GM20000 (cell line): Measurements from ENCODE around the gene FGF10.

Experiments
- DNase-seq: peaks from one replicate; pipeline ENCODE4 v3.0.0; 2012; ENCODE audit warnings: low spot score
- CTCF ChIP-seq: IDR thresholded peaks from 2 replicates; pipeline ENCODE4 v1.5.1; 2012; ENCODE audit warnings: mild to moderate bottlenecking, control low read depth; ENCODE audit errors: extremely low read depth, missing control alignments

Gene FGF10

DNA sequence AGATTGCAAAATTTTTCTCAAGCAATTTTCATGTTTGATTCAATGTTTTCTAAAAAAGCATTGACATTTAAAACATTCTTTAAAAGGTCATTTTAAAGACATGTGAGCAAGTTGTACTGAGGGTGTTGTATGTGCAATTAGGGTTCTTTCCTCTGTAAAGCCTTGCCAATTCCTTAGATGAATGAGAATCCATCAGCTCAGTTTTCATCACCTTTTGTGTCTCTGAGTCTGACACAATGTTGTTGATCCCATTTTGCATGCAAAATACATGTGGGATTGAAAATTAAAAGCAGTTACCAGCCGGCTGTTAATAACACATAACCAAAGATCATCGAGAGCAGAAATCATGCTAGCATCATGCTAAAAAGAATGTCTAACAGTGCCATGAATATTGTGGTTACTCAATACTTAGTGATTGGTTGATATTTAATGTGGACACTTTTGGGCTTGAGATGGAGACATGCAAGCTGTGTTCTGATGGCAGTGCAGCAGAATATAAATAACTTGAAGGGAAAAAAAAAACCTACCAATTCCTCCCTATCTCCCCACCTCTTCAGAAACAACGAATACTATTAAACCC, 57.7 kb downstream of the FGF10 start:
- TF ChIP-seq CTCF = no peak
- no peak for DNase-seq

DNA sequence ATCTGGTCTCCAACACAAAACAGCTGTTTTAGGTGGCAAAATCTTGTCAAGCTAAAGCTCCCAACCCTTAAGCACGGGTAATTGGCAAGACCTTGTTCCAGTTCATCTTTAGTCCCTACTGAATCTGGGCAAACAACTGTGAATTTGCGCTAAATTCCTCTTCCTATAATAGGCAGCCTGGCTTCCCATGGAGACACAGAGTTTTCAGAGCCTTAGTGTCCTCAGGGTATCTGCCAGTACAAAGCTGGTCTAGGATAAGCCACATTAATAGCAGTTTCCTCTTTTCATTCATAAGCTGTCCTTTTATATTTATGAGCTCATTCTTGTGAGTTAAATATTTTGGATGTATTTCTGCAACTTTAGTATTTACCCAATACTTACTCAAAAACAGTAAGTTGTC, 59.5 kb downstream of the FGF10 start:
- no peak for DNase-seq

GRCh38 chr5:44321144-44321725, 68.0 kb downstream of the FGF10 start:
- no peak for TF ChIP-seq CTCF
- no peak for DNase-seq

More for the DNA sequence above, 59.5 kb downstream of the FGF10 start:
- TF ChIP-seq CTCF = no peak

DNA sequence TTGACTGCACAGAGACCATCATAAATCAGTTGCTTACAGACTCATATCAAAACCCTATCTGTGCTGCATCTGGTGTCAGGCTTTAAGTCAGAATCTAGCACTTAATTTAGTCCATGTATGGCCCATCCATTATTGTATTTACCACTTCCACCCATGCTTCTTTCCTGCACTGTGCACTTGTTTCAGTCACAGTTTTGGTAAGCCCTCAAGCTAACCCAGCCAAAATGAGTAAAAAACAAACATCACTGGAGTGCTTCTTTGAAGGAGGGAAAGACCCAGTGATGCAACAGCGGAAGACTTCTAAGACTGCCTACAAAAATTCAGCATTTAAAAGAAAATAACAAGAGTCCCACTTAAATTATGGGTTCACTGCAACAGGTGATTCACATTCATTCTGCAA, 69.0 kb downstream of the FGF10 start:
- TF ChIP-seq CTCF = no peak
- no peak for DNase-seq

DNA sequence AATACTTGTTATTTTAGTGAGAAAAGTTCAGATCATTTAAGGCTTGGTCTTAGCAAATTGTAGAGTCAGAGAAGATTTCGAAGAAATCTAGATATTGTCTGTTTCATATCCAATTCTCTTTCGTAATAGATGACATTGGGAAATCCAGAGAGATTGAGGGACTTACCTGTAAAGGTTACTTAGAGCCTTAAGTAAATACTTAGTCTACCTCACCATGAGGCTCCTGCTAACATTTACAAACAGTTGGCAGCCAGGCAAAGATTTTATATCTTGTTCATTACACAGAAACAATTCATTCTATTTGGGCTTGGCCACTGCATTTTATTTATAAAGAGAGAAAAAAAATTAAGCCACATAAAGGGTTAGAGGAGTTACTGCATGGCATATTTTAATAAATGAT, 70.3 kb downstream of the FGF10 start:
- no peak for TF ChIP-seq CTCF
- DNase-seq = no peak

DNA sequence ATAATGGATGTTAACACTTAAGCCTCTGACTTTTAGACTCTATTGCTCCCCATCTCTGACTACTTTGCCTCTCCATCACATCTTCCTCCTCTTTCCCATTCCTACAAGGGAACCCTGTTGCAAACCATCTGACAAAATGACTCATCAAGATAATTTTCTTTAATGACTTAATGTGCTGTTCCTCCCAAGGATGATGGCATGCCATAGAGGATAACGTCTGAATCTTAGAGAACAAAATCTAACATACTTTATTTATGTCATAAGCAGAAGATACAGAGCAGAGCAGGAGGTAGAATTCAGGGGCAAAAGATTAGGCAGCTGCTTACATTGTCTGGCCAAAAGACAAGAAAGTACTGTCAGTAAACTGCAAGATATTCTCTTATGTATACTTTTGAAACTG, 76.8 kb downstream of the FGF10 start:
- no peak for DNase-seq
- no peak for TF ChIP-seq CTCF

GRCh38 chr5:44300551-44300950, 88.7 kb downstream of the FGF10 start:
- TF ChIP-seq CTCF = no peak
- DNase-seq = no peak
